ENCODE data around the gene ASB1.

Gene ASB1

GRCh38 chr2:238445409-238446190 lies 18.9 kb downstream of the ASB1 start:
- DNase-seq (ENCODE audit: low spot score) = no peak

- DNase-seq (ENCODE audit: low spot score) = no peak
Observed at GRCh38 chr2:238446371-238446770, 19.6 kb downstream of the ASB1 start.

- no peak for DNase-seq (ENCODE audit: low spot score)
Observed at GRCh38 chr2:238448031-238448955, 21.6 kb downstream of the ASB1 start.

GRCh38 chr2:238449241-238449640 lies 22.5 kb downstream of the ASB1 start:
- no peak for DNase-seq (ENCODE audit: low spot score)

GRCh38 chr2:238449909-238450417 lies 23.2 kb downstream of the ASB1 start:
- DNase-seq (ENCODE audit: low spot score) = no peak

- DNase-seq (ENCODE audit: low spot score) = no peak
Observed at GRCh38 chr2:238450440-238450861, 23.7 kb downstream of the ASB1 start.

- no peak for DNase-seq (ENCODE audit: low spot score)
Observed at GRCh38 chr2:238453842-238454241, 27.1 kb downstream of the ASB1 start.

- DNase-seq (ENCODE audit: low spot score) = no peak
Observed at GRCh38 chr2:238456449-238456848, 29.7 kb downstream of the ASB1 start.

- DNase-seq (ENCODE audit: low spot score) = no peak
Observed at GRCh38 chr2:238456970-238457926, 30.5 kb downstream of the ASB1 start.

GRCh38 chr2:238457927-238458324 lies 31.2 kb downstream of the ASB1 start:
- no peak for DNase-seq (ENCODE audit: low spot score)

GRCh38 chr2:238458651-238459050 lies 31.9 kb downstream of the ASB1 start:
- no peak for DNase-seq (ENCODE audit: low spot score)

GRCh38 chr2:238459081-238459629 lies 32.4 kb downstream of the ASB1 start:
- DNase-seq (ENCODE audit: low spot score) = no peak

GRCh38 chr2:238461051-238461450 lies 34.3 kb downstream of the ASB1 start:
- DNase-seq (ENCODE audit: low spot score) = no peak

GRCh38 chr2:238461491-238461890 lies 34.8 kb downstream of the ASB1 start:
- no peak for DNase-seq (ENCODE audit: low spot score)

GRCh38 chr2:238461916-238462315 lies 35.2 kb downstream of the ASB1 start:
- DNase-seq (ENCODE audit: low spot score) = no peak

GRCh38 chr2:238462782-238463396 lies 36.2 kb downstream of the ASB1 start:
- no peak for DNase-seq (ENCODE audit: low spot score)

- DNase-seq (ENCODE audit: low spot score) = no peak
Observed at GRCh38 chr2:238464389-238464788, 37.7 kb downstream of the ASB1 start.

GRCh38 chr2:238465487-238466242 lies 38.9 kb downstream of the ASB1 start:
- no peak for DNase-seq (ENCODE audit: low spot score)

- no peak for DNase-seq (ENCODE audit: low spot score)
Observed at GRCh38 chr2:238466243-238466756, 39.6 kb downstream of the ASB1 start.

GRCh38 chr2:238467062-238467461 lies 40.3 kb downstream of the ASB1 start:
- DNase-seq (ENCODE audit: low spot score) = no peak

All from ecto neural progenitor cell (in vitro differentiated cells).